Hematopoietic multipotent progenitor cell treated with erythropoietin and hydrocortisone succinate and interleukin-3 and kit ligand, for 8 days (in vitro differentiated cells): ENCODE measurements around the gene SCUBE1.
A peak's percentile ranks its signal among the peaks of the same experiment; 100 is the strongest.
"Not testable (repeated sequence)": the region's sequence is repeated elsewhere in the genome, so short reads cannot be mapped to it uniquely, and the experiment has no call there.

Experiments used
- DNase-seq: peaks from one replicate; pipeline ENCODE4 v3.0.0-alpha.2; 2015

The SCUBE1 gene

DNA sequence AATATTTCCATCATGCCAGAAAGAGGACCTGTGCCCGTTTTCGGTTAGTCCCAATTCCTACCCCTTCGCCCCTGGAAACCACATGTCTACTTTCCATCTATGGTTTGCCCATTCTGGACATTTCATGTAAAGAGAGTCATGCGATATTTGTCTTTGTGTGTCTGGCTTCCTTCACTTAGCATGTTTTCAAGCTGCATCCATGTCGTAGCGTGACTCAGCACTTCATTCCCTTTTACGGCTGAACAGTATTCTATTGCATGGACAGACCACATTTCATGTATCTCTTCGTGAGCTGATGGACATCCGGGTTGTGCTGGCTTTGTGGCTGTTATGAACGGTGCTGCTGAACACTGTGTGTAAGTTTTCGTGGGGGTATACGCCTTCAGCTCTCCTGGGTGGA is 43.4 kb downstream of the SCUBE1 start:
- DNase-seq = no peak

- DNase-seq = no peak
Measured at GRCh38 chr22:43298062-43298801, 44.9 kb downstream of the SCUBE1 start.

DNA sequence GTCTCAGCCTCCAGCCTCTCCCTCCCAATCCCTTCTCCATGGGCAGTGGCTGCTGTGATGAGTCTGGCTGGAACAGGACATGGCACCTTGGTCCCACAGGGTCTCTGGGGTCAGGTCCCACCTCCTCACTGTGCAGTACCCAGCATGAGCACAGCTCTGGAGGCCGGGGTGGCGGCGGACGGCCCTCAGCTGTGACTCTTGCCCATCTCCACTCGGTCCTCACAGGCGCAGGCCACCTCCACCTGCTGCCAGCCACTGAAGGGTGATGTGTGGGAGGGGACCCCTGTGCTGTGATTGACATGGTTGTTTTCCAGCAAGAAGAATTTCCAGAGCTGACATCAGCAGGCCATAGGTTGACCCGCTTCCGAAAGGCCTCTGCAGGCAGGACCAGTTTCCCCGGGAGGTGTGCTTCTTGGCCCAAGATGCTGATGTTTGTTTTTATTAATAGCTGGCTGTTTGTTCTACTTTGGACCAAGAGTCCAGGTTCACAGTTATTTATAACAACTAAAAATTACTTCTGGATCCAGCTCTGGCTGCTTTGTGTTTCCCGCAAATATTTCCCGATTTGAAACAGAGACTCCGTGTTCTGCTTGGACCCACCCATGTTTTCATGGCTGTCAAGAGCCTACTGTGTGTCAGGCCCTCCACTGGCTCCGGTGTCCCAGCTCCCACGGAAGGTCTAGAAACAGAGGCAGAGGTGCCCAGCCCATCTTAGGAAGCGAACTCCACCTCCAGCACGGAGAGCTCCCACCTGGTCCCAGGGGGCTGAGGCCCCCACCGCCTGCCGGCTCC is 45.7 kb downstream of the SCUBE1 start:
- DNase-seq = no peak

GRCh38 chr22:43296276-43296902 is 46.8 kb downstream of the SCUBE1 start:
- no peak for DNase-seq

DNA sequence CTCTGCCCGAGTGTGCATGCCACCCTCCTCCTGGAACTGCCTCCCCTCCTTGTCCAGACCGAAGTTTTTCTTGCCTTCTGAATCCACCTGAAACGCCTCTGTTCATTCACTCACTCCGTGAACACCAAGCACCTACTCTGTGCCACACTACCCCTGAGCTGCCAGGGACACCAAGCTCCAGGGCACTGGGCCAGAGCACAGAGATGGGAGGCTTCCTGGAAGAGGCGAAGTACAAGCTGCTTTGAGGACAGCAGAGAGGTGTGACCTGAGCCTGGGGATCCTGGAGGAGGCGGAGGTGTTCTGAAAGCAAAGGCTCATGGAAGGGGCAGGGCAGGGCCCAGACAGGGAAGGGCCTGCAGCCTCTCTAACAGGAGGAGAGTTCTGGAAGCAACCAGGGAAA is 47.5 kb downstream of the SCUBE1 start:
- no peak for DNase-seq

DNA sequence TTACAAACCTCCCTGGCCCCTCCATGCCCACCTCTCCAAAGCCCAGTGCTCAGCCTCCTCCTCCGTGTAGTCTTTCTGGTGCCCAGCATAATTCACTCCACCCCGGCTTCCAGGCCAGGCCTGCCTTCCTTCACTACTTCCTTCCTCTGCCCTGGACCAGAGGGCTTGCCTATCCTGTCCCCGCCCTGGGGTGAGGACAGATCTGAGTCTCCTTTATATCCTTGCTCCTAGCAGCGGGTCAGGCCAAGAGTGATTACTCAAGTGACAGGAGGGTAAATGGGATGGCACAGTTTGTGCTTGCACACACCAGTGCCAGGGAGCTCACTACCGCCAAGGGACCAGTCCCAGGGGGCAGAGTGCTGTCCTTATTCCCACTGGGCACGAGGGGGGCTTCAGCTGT is 48.0 kb downstream of the SCUBE1 start:
- no peak for DNase-seq

- peak; percentile 23 for DNase-seq
Measured at GRCh38 chr22:43293655-43294392, 49.3 kb downstream of the SCUBE1 start.

- no peak for DNase-seq
Measured at GRCh38 chr22:43293259-43293654, 49.9 kb downstream of the SCUBE1 start.

GRCh38 chr22:43292630-43293018 is 50.5 kb downstream of the SCUBE1 start:
- DNase-seq = no peak

DNA sequence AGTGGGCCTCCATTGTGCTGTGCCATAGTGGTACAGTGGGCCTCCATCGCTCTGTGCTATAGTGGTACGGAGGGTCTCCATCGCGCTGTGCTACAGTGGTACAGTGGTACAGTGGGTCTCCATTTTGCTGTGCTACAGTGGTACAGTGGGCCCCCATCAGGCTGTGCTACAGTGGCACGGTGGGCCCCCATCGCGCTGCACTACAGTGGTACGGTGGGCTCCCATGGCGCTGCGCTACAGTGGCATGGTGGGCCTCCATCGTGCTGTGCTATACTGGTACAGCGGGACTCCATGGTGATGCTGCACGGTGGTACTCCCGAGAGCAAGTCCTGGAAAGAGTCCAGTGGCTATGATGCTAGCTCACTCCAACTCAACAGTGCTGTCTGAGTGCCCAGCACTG is 51.8 kb downstream of the SCUBE1 start:
- DNase-seq = no peak

DNA sequence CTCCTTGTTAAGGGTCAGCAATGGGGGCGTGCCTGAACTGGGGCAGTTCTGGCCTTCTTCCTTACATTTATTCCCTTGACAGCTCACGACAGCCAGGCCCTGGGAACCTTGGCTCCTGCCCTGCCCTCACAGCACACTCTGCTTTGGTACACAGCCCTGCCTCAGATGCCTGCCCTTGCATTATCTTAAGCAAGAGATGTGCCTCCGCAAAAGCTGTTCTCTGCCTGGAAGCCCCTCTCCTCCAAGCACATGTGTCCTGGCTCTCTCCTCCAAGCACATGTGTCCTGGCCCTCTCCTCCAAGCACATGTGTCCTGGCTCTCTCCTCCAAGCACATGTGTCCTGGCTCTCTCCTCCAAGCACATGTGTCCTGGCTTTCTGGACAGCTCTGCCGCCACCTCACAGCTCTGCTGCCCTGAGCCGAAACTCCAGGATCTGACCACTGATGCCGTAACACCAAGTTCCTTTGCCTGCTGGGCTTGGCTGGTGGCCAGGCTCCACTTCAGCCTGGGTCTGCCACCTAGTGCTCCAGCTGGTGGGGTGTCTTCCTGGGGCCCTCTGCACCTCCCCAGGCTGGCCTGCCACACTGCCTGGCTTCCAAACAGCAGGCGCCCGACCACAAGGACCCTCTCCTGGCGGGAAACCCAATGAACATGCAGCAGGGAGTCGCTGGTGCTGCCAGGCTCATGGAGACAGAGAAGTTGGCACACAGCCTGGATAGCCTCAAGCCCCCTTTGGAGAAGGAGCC is 53.0 kb downstream of the SCUBE1 start:
- DNase-seq = no peak

GRCh38 chr22:43289531-43289963 is 53.6 kb downstream of the SCUBE1 start:
- no peak for DNase-seq

DNA sequence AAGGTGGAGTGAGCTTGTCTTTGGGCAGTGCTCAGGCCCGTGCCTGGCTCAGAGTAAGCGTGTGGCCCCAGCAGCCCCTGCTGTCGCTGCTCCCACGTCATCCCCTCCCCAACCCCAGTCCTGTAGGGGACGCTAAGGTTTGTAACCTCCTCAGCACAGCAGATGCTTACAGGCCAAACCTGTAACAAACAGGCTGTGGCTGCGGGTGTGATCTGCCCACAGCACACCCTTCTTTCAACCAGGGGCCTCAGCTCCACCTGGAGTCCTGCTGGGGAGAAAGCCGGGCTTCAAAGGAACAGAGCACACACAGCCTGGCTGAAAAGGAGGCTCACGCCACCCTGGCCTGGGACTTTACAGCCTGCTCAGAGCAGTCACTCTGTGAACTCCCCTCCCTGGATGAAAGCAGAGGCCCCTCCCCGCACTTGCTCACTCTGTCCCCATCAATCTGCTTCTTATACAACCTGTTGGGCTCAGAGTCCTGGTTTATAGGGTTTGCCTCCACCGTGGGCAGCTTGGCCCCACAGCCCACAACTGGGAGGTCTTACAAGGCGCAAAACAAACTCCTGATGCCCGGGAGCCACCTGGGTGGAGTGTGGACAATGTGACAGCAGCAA is 54.3 kb downstream of the SCUBE1 start:
- DNase-seq = no peak

DNA sequence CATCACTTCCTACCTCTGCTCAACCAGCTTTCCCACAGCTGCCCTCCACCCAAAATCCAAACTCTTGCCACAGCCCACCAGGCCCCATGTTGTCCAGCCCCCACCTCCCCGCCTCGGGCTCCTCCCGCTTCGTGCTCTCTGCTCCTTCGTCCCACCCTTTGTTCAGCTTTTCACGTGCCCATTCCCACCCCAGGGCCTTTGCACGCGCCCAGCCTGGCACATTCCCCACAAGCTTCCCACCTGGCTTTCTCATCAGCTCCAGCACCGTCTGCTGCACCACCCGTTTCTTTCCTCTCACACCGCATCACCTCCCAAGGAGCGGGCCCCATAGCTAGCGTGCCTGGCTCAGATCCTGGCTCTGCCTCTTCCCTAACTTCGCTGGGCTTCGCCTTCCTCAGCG is 54.8 kb downstream of the SCUBE1 start:
- no peak for DNase-seq

DNA sequence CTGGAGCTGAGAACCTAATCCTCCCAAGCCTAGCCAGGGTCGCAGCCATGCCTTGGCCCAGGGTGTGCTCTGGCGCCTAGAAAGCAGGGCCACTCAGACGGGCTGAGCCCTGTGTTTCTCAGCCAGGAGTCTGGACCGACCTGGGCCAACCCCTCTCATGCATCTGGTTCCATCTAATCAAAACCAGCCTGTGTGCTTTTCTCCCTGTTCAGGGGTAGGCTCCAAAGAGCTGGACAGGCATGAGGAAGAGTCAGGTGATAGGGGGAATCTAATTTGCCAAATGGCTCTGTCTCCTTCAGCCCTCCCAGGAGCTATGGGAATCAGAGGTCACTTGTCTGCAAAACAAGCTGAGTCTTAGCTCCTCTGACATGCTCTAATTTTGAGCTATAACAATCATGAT is 55.7 kb downstream of the SCUBE1 start:
- no peak for DNase-seq

DNA sequence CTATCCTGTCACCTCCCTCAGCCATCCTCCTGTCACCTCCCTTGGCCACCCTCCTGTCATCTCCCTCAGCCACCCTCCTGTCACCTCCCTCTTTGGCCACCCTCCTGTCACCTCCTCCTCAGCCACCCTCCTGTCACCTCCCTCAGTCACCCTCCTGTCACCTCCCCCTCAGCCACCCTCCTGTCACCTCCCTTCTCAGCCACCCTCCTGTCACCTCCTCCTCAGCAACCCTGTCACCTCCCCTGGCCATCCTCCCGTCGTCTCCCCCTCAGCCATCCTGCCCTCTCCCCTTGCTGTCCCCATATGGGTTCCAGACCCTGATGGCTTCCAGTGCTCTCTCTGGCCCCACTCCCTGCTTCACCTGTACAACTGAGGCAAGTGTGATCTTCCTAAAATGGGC is 61.8 kb downstream of the SCUBE1 start:
- no peak for DNase-seq

GRCh38 chr22:43280523-43280886 is 62.7 kb downstream of the SCUBE1 start:
- DNase-seq = not testable (repeated sequence)

DNA sequence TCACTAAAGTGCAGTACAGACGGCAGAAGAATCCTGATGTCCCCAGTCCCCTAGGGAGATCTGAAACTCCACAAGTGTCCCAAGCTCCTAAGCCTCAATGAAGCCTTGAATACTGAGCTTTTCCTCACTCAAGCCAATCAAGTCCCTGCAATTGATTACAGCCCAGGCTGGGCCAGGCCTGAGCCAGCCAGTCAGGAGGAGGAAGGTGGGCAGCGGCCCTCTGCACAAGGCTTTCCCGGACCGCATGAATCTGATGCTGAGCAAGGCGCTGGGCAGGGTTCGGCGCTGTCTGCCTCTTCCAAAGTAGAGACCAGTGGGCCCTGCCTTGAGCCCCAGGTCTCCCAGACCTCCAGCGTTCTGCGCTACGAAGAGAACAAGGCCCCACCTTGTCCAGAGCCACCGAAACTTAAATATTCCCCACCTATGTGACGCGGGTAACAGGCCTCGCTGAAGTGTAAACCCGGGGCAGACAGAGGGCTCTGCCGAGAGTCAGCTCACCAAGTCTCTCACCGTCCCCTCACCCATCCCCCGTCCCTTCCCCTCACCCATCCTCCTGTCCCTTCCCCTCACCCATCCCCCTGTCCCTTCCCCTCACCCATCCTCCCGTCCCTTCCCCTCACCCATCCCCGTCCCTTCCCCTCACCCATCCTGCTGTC is 63.2 kb downstream of the SCUBE1 start:
- no peak for DNase-seq

GRCh38 chr22:43277987-43278601 is 65.1 kb downstream of the SCUBE1 start:
- no peak for DNase-seq

DNA sequence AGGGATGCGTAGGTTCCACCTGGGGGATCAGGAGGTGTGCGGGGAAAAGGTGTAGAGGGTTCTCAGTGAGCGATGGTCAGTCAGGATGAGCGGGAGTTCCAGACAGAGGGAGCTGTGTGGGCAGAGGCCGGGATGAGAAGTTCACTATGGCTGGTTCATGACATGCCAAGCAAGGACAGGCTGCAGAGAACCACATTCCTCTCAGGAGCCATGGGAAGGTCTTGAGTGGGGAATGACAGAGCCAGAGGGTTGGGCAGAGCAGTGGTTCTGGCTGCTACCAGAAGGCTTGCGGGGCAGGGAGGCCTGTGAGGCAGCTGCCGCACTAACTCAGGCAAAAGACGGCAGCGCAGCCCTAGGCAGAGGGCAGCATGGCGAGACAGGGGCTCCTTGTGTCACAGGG is 66.1 kb downstream of the SCUBE1 start:
- DNase-seq = no peak

DNA sequence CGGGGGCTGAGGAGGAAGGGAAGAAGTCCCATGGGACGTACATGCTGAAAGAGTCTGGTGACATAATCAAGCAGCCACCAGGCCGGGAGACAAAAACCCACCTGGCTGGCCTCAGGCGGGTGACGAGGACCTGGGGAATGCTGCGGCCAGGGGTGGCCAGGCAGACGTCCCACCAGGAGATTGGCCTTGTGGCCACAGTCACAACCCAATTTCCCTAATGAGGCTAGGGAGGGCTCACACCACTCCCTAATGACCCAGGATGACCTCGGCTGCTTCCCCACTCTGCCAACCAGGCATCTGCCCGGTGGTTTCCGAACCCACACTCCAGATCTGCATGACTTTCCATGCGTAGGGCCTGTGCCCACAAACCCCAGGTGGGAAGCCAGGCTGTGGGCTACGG is 66.9 kb downstream of the SCUBE1 start:
- no peak for DNase-seq
